GM10266 (cell line): ENCODE data around the gene CEP128.

Experiments used
- DNase-seq: peaks from one replicate; pipeline ENCODE4 v3.0.0; 2012; ENCODE audit errors: extremely low spot score
- CTCF ChIP-seq: IDR thresholded peaks from 2 replicates; pipeline ENCODE4 v1.5.1; 2012; ENCODE audit warnings: mild to moderate bottlenecking, low read depth; ENCODE audit not compliant: control insufficient read depth, insufficient read depth; ENCODE audit errors: missing control alignments

CEP128 gene

DNA sequence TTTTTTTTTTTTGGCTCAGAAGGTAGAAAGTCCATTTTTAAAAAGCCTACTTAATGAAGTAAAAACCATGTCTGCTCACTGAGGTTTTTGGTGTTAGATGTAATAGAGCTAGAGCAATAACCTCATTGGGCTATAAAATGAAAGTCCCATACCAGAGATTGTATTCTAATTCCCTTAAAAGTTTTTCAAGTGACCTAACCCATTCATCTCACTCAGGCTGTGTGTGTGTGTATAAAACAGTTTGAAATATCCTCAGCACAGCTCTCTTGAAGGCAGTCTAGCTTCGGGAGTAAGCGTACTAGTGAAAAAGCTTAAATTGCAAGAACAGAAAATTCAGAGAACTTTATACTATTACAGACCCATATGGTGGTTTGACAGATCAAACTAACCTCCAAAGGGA lies 313.8 kb downstream of the CEP128 start:
- no peak for DNase-seq
- TF ChIP-seq CTCF, result no peak

DNA sequence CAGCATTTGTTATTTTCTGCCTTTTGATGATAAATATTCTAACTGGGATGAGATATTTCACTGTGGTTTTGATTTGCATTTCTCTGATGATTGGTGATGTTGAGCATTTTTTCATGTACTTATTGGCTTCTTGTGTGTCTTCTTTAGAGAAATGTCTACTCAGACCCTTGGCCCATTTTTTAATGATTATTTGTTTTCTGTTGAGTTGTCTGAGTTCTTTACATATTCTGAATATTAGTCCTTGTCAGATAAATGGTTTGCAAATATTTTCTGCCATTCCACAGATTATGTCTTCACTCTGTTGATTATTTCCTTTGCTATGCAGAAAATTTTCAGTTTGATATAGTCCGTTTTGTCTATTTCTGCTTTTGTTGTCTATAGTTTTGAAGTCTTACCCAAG lies 317.0 kb downstream of the CEP128 start:
- DNase-seq, result no peak
- TF ChIP-seq CTCF, result no peak

- no peak for TF ChIP-seq CTCF
- DNase-seq, result no peak
Observed at GRCh38 chr14:80621701-80622100, 319.8 kb downstream of the CEP128 start.

DNA sequence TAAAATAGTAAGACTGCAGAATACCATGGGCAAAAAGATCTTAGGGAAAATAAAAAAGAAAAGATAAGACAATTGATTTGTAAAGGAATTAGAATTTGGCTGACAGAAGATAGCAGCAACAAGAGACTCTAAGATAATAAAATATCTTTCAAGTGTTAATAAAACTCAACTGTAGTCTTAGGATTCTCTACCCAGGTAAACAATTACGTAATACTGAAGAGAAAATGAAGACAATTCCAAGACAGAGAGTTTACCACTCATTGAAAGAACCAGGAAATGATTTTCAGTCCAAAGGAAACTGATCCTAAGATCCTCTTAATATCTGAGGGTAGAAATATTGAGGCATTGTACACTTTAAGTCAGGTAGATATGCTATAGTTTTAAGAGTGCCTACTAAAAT lies 321.1 kb downstream of the CEP128 start:
- no peak for TF ChIP-seq CTCF
- DNase-seq, result no peak

- DNase-seq, result no peak
- no peak for TF ChIP-seq CTCF
Observed at GRCh38 chr14:80618751-80619329, 322.7 kb downstream of the CEP128 start.

DNA sequence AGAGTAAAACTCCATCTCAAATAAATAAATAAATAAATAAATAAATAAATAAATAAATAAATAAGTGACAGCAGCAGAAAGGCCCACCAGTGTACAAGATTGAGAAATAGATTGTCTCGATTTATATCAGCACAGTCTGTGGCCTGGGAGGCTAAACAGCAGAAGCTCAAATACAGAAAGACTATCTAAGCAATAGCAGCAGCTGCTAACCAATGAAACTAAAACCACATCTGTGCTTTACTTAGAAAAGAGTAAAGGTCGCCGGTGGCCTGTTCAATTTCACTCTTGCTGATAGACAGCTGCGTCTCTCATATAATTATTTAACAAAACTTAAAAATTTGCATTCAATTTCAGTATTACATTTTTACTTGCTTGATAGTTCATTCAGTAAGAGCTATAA lies 325.7 kb downstream of the CEP128 start:
- DNase-seq, result no peak
- TF ChIP-seq CTCF, result no peak

DNA sequence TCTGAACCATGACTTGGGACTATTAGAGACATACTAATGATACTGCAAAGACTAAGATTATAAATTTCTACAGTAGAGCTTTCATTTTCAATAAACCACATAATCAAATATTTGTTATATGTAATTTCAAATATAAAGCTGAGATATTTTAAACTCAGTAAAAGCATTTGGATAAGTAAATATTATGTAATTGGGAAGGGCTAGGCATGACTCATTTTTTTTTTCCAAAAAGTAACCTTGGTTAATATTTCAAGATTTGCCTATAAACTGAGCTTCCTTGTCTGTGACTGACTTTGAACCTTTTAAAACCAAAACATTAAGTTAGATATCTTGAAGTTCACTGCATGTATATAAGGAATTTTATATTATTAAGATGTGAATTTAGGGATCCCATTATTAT lies 332.5 kb downstream of the CEP128 start:
- no peak for DNase-seq
- TF ChIP-seq CTCF, result no peak

DNA sequence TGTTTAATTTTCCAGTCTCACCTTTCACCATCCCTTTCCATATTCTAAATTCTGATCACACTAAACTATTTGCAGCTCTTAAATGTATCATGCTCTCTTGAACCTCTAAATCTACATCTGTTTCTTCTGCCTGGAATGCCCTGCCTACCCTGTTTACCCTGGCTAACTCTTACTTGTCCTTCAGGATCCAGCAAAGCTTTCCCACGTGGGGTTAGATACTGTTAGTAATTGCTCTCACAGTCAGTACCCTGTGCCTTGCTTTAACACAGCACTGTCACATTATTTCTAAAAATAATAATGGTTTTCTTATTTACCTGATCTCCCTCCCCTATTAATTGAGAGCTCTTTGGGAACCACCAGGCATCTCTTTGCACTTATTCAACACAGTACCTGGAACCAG lies 333.0 kb downstream of the CEP128 start:
- no peak for DNase-seq
- TF ChIP-seq CTCF, result no peak
